HG03460 (cell line): ENCODE results near the gene DNAJC22.

Experiments used
- ATAC-seq: cut with Tn5 transposase; IDR thresholded peaks from one replicate; pipeline ENCODE4 v1.9.1; 2021; ENCODE audit not compliant: unreplicated experiment

DNAJC22 gene

DNA sequence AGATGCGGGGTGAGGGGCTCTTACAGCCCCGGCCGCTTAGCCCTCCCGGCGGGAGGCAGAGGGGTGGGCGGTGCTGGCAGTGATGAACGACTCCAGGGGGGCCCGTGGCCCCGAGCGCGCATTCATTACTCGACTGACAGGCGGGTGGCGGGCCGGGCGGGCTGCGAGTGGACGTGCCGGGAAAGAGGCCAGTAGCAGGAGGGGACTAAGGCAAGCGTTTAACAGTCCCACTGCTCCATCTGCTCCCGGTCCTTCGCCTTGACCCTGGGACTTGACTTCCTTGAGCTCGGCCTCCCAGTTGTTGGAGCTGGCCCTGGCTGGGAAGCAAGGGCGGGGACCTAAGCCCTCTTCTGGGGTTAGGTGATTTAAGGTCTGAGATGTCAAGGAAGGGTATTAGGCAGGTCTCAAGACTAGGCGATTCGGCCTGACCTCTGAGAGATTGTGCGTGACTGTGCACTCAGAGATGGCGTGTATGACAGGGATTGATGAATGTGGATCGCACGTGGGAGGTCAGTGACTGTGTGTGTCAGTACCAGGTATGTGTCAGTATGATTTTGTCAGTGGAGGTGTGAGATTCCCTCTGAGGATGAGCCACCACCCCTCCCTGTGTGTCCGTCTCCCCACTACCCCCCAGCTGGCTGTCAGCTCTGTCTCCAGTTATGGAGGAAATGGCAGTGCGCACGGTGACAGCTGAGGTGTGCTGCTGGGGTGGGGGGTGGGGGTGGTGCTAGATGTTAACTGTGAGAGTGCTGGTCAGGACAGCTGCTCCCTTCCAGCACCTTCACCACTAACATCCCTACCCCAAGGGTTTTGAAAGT is 3.6 kb upstream of the DNAJC22 start:
- ATAC-seq: no peak

DNA sequence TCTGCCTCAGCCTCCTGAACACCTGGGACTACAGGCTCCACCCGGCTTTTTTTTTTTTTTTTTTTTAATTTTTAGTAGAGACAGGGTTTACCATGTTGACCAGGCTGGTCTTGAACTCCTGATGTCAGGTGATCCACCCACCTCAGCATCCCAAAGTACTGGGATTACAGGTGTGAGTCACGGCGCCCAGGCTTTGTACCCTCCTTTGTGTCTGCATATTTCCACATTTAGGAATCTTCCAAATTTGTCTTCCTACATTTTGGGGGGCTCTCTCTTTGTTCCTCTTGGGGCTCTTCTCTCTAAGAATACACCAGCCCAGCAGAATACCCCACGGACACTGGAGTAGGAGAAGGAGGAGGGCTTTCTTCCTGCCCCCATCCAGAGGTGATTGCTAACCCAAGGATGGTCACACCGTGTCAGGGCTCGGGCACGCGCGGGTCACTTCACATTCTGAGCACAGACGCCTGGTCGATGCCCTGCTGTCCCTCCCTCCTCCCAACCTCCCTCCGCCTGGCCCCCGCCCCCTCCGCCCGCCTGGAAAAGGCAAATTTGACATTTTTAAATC is 2.1 kb upstream of the DNAJC22 start:
- ATAC-seq: no peak

DNA sequence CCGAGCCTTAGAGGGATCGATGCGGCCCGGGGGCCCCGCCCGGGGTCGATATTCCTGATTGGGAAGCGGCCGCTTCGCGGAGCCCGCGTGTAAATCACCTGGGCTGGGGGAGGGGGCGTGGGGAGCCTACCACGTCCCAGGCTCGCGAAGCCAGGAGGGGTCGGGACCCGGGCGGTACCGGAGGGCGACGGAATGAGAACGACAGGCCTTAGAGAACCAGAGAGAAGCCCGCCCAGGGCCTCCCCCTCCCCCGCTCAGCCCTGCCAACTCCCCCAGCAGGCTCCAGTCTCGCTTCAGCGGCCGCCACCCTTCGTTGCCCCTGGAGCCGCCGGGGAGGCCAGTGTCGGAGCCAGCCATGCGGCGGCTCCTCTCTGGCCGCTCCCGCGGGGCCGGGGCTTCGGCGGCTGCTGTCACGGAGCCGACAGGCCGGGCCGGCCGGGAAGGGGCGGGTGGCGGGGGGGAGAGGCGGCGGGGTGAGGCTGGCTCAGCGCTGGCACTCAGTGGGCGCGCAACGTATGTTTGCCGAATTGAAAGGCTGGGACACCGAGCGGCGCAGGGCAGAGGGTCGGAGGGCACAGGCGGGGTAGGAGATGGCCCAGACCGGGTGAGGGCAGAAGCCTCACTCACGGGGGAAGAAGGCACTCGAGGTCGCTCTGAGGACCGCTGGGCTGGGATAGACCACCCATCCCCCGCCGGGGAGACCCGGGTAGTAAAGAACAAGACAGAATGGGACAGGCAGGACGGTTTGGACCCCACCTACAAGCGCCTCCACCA is 1.4 kb upstream of the DNAJC22 start:
- ATAC-seq: no peak

DNA sequence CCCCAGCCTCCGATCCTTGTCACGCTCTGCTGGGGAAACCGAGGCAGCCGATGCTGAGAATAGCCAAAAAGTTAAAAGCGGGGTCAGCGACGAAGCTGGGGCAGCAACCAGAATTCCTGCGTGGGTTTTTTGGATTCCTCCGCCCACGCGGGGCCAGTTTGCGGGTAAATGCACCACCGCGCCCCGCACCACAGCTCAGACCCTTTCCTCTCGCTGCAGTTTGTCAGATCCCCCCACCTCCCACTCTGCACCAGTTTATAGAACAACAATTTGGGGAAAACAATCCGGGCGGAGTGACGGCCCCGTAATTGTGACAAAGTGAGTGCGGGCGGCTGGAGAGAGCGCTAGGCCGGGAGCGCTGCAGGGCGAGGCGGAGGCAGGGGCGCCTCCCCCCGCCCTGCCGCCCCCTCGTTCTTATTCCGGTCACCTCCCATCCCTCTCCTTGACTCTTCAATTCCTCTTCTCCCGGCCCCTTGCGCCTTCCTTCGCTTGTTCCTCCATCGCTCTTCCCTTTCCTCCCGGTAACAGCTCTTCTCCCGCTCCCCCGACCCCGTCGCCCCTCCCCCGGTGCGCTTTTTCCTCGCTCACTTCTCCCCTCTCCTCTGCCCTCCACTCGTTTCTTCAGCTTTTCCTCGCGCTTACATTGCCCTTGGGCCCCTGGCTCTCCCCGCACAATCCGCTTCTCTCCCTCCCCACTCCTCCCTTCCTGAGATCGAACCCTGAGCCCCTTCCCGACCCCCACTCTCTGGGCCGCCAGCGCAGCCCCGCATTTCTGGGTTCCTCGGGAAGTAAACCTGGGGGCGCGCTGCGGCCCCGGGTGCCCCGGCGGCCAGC is 646 bp upstream of the DNAJC22 start:
- no peak for ATAC-seq

DNA sequence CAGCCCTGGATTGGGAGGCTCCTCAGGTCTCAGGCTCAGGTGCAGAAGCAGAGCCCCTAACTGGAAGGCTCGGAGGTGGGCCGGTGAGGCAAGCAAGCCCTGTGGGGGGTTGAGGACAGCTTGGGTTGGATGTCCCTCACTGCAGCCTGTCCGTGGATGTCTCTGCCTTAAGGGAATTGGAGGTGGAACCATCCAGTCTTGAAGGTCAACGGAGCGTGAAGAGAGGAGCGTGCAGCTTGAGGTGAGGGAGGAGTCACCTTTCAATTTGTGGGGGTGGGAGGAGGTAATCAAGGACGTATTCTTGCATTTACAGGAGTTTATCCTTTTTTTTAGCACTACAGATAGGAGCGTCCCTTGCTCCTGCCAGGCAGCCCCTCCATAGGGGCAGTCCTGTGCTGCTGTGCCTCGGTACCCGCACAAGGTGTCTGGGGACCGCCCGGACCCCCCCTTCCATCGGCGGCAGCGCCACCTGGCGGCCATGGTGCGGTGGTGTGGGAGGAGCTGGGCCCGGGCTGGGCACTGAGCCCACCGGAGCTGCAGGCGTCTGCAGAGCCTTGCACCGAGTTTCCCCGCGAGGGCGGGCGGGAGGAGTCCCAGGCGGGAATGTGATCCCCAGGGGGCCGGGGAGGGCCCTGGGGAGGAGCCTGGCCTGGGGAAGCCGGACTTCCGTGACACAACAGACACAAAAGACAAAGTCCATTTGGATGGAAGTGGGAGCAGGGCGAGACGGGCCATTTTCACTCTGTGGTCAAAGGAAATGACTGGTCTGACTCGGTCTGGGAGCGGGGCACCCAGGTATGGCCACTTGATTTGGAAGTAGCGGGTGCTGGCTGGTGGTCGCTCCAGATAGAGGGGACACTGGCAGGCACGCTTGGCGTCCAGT is 864 bp downstream of the DNAJC22 start:
- no peak for ATAC-seq

DNA sequence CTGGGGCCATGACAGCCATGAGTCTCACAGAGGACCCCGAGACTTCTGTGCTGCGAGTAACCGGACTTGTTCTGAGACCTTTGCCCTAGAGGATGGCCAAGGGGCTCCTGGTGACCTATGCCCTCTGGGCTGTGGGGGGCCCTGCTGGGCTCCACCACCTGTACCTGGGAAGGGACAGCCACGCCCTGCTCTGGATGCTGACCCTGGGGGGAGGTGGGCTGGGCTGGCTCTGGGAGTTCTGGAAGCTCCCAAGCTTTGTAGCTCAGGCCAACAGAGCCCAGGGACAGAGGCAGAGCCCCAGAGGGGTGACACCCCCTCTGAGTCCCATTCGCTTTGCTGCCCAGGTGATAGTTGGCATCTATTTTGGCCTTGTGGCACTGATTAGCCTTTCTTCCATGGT is 2.1 kb downstream of the DNAJC22 start:
- ATAC-seq: no peak

DNA sequence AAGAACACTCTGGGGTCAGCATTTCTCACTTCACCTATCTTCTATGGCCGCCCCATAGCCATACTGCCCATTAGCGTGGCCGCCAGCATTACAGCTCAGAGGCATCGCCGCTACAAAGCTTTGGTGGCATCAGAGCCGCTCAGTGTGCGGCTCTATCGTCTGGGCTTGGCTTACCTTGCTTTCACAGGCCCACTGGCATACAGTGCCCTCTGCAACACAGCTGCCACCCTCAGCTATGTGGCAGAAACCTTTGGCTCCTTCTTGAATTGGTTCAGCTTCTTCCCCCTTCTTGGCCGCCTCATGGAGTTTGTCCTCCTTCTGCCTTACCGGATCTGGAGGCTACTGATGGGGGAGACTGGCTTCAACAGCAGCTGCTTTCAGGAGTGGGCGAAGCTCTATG is 2.6 kb downstream of the DNAJC22 start:
- ATAC-seq: no peak

DNA sequence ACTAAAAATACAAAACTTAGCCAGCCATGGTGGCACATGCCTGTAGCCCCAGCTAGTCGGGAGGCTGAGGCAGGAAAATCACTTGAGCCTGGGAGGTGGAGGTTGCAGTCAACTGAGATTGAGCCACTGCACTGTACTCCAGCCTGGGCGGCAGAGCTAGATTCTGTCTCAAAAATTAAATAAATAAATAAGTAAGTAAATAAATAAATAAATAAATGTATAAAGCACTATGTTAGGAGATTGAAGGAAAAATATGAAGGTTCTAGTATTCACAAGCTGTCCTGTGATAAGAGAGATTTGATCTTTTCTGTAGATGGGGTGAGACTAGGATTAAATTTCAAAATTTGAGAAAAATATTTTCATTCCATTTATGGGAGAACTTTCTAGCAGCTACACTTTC is 5.7 kb downstream of the DNAJC22 start:
- ATAC-seq: no peak

DNA sequence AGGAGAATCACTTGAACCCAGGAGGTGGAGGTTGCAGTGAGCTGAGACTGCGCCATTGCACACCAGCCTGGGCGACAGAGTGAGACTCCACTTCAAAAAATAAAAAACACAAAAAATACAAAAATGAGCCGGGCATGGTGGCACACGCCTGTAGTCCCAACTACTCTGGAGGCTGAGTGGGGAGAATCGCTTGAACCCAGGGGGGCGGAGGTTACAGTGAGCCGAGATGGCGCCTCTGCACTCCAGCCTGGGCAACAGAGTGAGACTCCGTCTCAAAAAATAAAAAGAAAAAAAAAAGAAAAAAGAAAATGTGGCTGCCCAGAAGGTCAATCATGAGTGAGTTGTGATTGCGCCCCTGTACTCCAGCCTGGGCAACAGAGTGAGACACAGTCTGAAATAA is 9.2 kb downstream of the DNAJC22 start:
- no peak for ATAC-seq

DNA sequence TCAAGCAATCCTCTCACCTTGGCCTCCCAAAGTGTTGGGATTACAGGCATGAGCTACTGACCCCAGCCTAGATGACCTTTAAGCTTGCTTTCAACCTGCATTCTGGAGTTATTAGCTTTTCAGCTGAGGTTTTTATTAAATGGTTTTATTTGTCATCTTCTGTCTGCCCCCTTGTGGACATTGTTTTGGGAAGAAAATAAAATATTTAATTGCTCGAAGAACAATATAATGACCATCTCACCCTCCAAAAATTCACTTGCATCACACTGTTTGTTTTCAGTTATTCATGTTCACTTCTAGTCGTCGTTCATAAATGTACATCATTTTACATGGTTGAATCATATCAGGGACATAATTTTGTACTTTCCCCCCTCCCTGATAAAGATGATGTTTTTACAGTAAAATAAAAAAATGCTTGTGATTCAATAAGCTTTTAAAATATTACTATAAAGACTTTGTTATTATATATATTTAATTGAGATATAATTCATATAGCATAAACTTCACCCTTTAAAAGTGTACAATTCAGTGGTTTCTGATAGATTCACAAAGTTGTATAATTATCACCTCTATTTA is 10.5 kb downstream of the DNAJC22 start:
- ATAC-seq: no peak

DNA sequence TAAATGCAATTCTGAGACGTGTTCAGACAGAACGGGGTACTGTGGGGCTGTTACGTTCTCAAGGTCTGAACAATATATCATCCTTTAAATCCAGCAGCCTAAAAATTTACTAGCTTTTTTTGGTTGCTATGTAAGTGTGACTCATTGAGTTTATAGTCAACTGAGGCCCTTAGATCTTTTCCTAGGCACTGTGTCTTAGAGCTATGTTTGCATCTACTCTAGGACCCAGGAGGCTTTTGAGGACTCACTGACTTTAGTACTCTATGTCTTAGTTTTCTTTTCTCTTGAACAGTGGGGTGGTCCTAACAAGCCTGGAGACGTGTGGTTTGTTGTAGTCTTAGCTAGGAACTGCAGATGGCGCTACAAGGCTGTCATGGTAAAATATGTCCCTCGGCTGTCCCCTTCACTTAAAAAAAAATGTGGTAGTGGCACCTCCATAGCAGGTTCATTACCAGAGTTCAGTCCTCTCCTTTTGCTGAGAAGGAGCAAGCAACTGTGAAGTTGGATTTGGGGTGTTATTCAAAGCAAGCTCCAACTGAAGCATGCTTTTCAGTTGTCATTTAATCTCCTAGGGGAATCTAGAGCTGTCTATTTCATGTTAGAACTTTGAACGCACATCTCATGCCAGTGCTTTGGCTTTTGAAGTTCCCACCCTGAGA is 11.9 kb downstream of the DNAJC22 start:
- ATAC-seq: no peak

DNA sequence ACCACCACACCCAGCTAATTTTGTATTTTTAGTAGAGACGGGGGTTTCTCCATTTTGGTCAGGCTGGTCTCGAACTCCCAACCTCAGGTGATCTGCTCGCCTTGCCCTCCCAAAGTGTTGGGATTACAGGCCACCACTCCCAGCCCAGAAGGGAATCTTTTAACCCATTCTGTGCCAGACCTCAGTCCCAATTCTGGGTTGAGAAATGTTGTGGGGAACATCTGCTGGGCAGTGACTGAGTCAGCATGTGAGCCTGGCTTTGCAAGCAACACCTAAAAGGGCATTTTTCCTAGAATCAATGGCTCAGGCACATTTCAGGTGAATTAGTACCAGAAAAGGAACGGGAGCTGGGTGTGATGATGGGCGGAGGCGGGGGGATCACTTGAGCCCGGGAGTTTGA is 13.0 kb downstream of the DNAJC22 start:
- ATAC-seq: no peak

DNA sequence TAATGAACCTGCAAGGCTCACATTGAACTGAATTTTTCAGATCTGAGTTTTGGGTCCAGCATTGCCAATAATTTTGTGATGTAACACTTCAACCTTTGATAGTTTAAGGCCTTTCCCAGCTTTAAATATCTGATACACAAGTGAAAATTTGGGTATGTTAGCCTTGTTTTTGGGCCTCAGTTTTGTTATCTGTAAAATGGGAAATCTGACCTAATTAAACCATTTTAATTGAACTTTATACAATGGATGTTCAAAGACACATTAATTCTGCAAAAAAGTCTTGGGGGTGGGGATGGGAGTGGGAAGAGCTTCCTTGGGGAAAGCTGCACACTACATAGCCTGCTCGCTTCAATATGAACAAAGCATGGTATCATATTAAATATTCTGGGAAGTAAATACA is 15.4 kb downstream of the DNAJC22 start:
- ATAC-seq: no peak

DNA sequence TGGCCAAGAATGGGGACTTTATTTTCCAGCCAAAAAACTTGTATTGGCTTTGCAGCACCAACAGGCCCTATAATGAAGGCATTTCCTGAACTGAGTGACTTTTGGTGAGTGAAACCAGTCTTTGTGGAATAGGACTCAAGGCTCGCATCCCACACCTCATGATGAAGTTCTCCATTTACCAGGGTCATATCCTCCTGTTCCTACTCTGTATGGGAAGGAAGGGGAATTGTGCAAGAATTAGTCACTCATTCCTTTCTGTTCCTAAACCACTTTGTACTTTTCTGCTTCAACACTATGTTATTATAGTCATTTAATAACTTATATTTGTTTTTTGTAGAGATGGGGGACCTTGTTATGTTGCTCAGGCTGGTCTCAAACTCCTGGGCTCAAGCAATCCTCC is 18.3 kb downstream of the DNAJC22 start:
- ATAC-seq: no peak

DNA sequence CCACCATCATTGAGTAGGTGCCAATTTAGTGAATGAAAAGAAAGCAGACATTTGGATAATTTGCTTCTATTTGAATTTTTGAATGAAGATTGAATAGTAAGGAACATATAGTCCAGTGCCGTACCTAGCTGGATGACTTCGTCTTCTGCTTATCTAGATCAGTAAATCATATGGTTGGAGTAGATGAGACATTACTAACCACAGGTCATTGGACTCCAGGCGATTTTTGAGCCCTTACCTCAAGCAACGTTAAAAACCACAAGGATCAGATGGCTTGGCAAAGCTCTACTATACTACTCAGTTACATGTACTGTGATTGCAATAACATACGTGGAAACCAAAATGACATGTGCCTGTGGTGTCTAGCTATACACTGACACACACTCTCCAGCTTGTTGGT is 18.9 kb downstream of the DNAJC22 start:
- no peak for ATAC-seq

DNA sequence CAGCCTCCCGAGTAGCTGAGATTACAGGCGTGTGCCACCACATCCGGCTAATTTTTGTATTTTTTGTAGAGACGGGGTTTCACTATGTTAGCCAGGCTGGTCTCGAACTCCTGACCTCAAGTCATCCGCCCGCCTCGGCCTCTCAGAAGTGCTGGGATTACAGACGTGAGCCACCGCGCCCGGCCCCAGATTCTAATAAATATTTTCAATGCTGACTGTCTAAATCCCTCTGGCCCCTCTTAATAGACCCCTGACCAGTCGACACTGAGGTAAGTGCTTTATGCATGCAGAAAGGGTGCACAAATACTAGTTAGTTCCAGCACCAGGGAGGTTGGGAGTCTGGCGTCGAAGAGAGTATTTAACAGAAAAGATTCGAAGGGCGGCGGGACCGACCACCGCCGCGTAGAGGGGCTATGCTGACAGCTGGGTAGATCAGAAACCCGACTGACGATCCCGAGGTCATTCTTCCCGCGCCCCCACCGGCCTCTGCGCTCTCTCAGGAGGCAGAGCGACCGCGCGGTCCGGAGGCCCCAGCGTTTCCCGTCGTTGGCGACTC is 19.5 kb downstream of the DNAJC22 start:
- no peak for ATAC-seq

DNA sequence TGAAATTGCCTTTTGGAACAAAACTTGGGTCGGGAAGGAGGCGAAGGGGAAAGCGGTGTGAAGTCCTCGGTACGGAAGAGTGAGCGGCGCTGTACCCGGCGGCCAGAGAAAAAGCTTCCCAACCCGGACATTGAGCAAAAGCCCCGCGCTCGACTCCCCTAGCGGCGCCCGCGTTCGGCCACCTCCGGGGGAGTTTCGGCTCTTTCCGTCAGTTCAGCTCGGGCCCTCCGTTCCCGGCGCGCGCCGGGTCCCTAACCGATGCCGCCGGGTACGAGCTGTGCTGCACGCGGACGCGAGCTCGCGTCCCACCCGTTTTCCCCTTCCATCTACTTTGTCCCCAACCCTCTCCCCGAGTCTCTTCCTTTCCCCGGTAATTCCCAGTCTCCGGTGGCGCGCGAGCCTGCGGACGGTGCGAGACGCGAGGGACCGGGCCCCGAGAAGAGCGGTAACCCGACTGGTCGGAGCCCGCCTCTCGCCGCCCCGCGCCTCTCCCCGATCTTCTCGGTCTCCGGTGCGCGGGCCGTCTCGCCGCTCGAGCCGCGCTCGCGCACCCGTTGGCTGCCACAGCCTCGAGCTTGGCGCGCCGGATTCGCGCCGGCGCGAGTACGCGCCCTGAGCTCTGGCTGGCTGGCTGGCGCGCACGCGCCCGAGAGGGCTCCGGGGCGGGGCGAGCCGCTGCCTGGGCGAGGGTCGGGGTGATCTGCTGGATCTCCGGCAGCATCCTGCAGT is 20.1 kb downstream of the DNAJC22 start:
- ATAC-seq: peak; percentile 62
